SU-DHL-6 (cell line): Measurements from ENCODE around the gene MAML3.

Source experiments
- H2AFZ ChIP-seq: fragments of 200-600 bp; sonication (generic); 2 replicates; pipeline ENCODE4 v1.6.1; 2014; ENCODE audit warnings: low read depth, mild to moderate bottlenecking, moderate library complexity, mixed read lengths, antibody characterized with exemption, low read length; ENCODE audit not compliant: severe bottlenecking
- H3F3A ChIP-seq: fragments of 200-600 bp; shearing (Covaris generic); 2 replicates; pipeline ENCODE4 v1.6.0; 2016; ENCODE audit warnings: antibody characterized with exemption, mild to moderate bottlenecking; ENCODE audit not compliant: insufficient read depth
- H3K27ac ChIP-seq: fragments of 200-600 bp; sonication (generic); 2 replicates; pipeline ENCODE4 v1.5.1; 2016; ENCODE audit warnings: low read depth, mild to moderate bottlenecking, low read length, moderate library complexity, mixed read lengths
- H3K27me3 ChIP-seq: fragments of 200-600 bp; sonication (generic), shearing (Covaris generic); 2 replicates; pipeline ENCODE4 v1.6.0; 2014; ENCODE audit warnings: mild to moderate bottlenecking, low read length
- H3K36me3 ChIP-seq: fragments of 200-600 bp; sonication (generic); 2 replicates; pipeline ENCODE4 v1.6.1; 2014; ENCODE audit warnings: mild to moderate bottlenecking, low read length, mixed read lengths
- H3K4me2 ChIP-seq: fragments of 300-600, 200-600 bp; shearing (Covaris generic), sonication (generic); 2 replicates; pipeline ENCODE4 v1.6.0; 2014; ENCODE audit warnings: low read length, low read depth, mild to moderate bottlenecking; ENCODE audit not compliant: poor library complexity, severe bottlenecking
- H3K4me3 ChIP-seq: fragments of 200-600 bp; sonication (generic); 2 replicates; pipeline ENCODE4 v1.5.1; 2014; ENCODE audit warnings: antibody characterized with exemption, low read length, mild to moderate bottlenecking, mixed read lengths; ENCODE audit not compliant: insufficient read depth, poor library complexity, severe bottlenecking
- H3K79me2 ChIP-seq: fragments of 200-600 bp; sonication (generic); 2 replicates; pipeline ENCODE4 v1.6.1; 2014; ENCODE audit warnings: mild to moderate bottlenecking, low read length, moderate library complexity; ENCODE audit not compliant: insufficient read depth
- H3K9ac ChIP-seq: fragments of 200-600 bp; sonication (generic); 2 replicates; pipeline ENCODE4 v1.7.0; 2014; ENCODE audit warnings: mild to moderate bottlenecking, low read length
- H3K9me2 ChIP-seq: fragments of 200-600 bp; sonication (generic); replicated peaks from 2 replicates; pipeline ENCODE4 v1.6.1; 2014; ENCODE audit warnings: low read length; ENCODE audit not compliant: insufficient read depth
- H3K9me3 ChIP-seq: fragments of 200-600 bp; sonication (generic); 2 replicates; pipeline ENCODE4 v1.6.1; 2014; ENCODE audit warnings: low read length, mixed read lengths; ENCODE audit not compliant: insufficient read depth
- H4K20me1 ChIP-seq: fragments of 200-600 bp; sonication (generic); 2 replicates; pipeline ENCODE4 v1.6.1; 2014; ENCODE audit warnings: low read depth, mild to moderate bottlenecking, antibody characterized with exemption, low read length, moderate library complexity, mixed read lengths
- EZH2phosphoT487 ChIP-seq: fragments of 200-600 bp; sonication (generic), shearing (Covaris generic); conservative IDR thresholded peaks from 2 replicates; pipeline ENCODE4 v1.6.1; 2018; ENCODE audit warnings: mild to moderate bottlenecking, antibody characterized with exemption, low read length, moderate library complexity, mixed read lengths
- TF ChIP-seq, protein P1 (sequence below): fragments of 200-600 bp; sonication (generic); IDR thresholded peaks from one replicate; pipeline ENCODE4 v1.5.1; 2017; ENCODE audit warnings: antibody characterized with exemption, mild to moderate bottlenecking, low read length, moderate library complexity; ENCODE audit not compliant: insufficient read depth, poor library complexity, severe bottlenecking

The MAML3 gene

DNA sequence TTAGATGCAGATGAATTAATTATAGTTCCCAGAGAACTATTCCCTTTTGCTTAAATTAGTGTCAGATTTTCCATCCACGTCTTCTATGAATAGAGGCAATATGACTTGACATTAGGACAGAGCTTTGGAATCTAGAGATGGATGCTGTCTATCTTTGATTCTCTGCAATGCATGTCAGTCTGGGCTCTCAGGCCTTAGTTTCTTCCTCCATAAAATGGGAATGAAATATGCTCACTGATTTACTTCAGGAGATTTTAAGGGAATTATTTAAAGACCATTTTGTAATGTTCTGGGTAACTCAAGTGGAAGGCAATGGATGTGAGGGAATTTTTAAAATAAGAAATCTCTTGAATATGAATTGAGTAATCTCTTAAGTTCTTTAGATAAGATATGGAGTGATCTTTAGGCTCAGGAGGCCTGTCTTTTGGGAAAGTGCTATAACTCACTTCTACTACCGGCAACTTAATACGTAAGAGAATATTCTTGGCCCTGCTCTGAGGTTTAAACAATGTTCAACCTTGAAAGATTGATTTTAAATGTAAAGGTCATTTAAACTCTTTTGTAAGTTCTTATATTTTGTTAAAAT lies 459.4 kb downstream of the MAML3 start:
- H3K27me3 ChIP-seq = no peaks in the 10 kb centered on the region
- no peaks in the 10 kb centered on the region for H3F3A ChIP-seq
- H3K9me3 ChIP-seq = no peaks in the 10 kb centered on the region

DNA sequence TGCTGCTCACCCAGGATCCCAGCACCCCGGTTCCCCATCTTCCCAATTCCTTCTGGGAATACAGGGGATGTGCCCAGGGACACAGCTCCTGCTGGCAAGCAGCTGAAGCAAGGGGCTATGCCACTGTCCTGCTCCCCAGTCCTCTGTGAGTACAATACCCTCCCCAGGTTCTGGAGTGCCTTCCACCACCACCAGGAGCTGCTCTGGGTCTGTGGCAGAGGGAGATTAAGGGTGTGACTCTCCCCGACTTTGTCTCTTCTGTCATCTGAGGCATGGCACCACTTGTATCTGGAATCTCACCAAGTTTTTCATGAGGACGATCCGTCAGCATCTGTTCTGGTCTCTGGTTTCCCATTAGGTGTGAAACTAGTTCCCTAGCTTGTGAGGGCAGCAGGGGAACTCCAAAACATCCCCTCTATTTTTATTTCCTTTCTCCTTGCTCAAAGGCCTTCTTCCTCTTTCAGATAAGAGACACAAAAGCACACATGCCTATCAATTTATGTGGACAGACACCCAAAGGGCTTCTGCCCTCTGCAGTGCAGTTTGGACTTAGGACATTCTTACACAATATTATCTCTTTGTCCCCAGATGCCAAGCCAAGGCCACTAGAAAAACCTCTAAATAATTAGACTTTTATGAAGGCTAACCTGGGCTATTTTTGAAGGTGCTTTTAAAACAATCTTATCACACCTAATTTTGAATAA lies 461.5 kb downstream of the MAML3 start:
- no peaks in the 10 kb centered on the region for H3K9me3 ChIP-seq
- H4K20me1 ChIP-seq = no peaks in the 10 kb centered on the region
- no peaks in the 10 kb centered on the region for H3K9me2 ChIP-seq
- no peak overlapping the region for H2AFZ ChIP-seq
- H3K27me3 ChIP-seq = no peaks in the 10 kb centered on the region
- H3F3A ChIP-seq = no peaks in the 10 kb centered on the region
- H3K4me2 ChIP-seq = no peak overlapping the region
- no peak overlapping the region for H3K27ac ChIP-seq
- H3K79me2 ChIP-seq = no peaks in the 10 kb centered on the region
- no peak overlapping the region for H3K4me3 ChIP-seq
- H3K9ac ChIP-seq = no peak overlapping the region
- no peaks in the 10 kb centered on the region for H3K36me3 ChIP-seq
- no peak for TF ChIP-seq EZH2phosphoT487
- TF ChIP-seq, protein P1, sequence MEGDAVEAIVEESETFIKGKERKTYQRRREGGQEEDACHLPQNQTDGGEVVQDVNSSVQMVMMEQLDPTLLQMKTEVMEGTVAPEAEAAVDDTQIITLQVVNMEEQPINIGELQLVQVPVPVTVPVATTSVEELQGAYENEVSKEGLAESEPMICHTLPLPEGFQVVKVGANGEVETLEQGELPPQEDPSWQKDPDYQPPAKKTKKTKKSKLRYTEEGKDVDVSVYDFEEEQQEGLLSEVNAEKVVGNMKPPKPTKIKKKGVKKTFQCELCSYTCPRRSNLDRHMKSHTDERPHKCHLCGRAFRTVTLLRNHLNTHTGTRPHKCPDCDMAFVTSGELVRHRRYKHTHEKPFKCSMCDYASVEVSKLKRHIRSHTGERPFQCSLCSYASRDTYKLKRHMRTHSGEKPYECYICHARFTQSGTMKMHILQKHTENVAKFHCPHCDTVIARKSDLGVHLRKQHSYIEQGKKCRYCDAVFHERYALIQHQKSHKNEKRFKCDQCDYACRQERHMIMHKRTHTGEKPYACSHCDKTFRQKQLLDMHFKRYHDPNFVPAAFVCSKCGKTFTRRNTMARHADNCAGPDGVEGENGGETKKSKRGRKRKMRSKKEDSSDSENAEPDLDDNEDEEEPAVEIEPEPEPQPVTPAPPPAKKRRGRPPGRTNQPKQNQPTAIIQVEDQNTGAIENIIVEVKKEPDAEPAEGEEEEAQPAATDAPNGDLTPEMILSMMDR = no peak

More for the DNA sequence above, 459.4 kb downstream of the MAML3 start:
- no peak overlapping the region for H3K27ac ChIP-seq
- no peaks in the 10 kb centered on the region for H3K9me2 ChIP-seq
- no peak overlapping the region for H2AFZ ChIP-seq
- no peaks in the 10 kb centered on the region for H4K20me1 ChIP-seq
- no peak overlapping the region for H3K9ac ChIP-seq
- no peaks in the 10 kb centered on the region for H3K36me3 ChIP-seq
- H3K79me2 ChIP-seq = no peaks in the 10 kb centered on the region
- no peak overlapping the region for H3K4me3 ChIP-seq
- TF ChIP-seq, protein P1 = no peak
- TF ChIP-seq EZH2phosphoT487 = no peak
- no peak overlapping the region for H3K4me2 ChIP-seq

DNA sequence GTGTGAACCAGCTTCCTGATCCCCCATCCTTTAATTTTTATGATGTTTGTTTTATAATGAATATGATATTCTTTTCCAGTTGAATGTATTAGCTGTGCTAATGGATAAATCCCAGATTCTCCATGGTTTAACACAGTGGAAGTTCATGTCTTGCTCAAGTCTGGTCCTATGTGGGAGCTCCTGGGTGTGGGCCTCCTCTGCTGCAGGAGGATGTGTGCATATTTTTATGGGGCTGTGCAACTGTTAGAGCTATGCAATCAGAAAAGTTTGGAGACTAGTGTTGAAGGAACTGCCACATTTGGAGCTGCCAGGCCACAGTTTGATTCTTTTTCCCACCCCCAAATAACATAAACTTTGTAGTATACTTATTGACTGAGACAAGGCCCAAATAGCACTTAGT lies 463.6 kb downstream of the MAML3 start:
- H3F3A ChIP-seq = no peaks in the 10 kb centered on the region
- H3K36me3 ChIP-seq = no peaks in the 10 kb centered on the region

More for the DNA sequence above, 463.6 kb downstream of the MAML3 start:
- Histone ChIP-seq H3K79me2 (no peaks in the 10 kb centered on the region), H3K4me3 (no peak overlapping the region), H4K20me1 (no peaks in the 10 kb centered on the region), H3K27ac (no peak overlapping the region), H2AFZ (no peak overlapping the region), H3K27me3 (no peaks in the 10 kb centered on the region), H3K9ac (no peak overlapping the region), H3K9me2 (no peaks in the 10 kb centered on the region), H3K4me2 (no peak overlapping the region), H3K9me3 (no peaks in the 10 kb centered on the region)
- no peak for TF ChIP-seq EZH2phosphoT487
- TF ChIP-seq, protein P1 = no peak
